Inflammatory macrophage treated with lipopolysaccharide for 4 hours (primary cell): Measurements from ENCODE around the gene NCAM1.
"Not testable (repeated sequence)": the region's sequence is repeated elsewhere in the genome, so short reads cannot be mapped to it uniquely, and the experiment has no call there.

ENCODE experiments used
- DNase-seq: peaks from one replicate; pipeline ENCODE4 v3.0.0-alpha.2; 2020

NCAM1 gene

DNA sequence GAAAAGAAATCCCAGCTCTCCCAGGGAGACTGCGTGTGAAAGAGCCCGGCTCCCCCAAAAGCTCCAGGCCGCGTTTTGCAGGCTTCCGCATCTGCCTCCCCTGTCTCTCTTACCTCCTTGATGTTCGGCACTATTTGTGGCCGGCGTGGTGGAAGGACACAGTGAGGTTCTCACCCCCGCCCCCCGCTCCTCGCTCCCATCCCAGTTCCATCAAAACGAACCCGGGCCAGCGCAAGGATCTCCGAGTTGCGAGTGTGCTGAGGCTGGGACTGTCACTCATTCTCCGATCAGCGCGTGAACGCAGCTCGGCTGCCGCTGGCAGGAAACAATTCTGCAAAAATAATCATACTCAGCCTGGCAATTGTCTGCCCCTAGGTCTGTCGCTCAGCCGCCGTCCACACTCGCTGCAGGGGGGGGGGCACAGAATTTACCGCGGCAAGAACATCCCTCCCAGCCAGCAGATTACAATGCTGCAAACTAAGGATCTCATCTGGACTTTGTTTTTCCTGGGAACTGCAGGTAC lies at the start of gene NCAM1:
Gene NCAM1, plus strand, starts transcription at position 275 of the 523 bp plus-strand sequence.
- peak; percentile 3 for DNase-seq

DNA sequence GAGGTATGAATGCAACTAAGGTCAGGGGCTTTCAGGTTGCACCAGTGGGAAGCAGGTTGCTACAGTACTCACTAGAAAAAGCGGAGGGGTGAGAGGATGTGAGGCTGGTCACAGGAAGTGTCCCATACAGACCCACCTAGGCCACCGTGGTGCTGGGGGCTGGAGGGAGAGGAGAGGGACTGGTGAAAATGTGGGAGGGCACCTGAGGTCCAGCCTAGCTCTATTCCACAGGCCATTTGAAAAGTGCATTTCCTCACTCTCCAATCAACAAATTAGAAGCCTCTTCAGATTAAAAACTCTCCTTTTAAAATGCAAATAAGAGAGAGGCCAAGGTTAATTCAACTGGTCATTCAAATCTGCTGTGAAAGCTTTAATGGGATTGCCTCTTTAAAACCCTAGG lies 38.6 kb upstream of the NCAM1 start:
- no peak for DNase-seq

DNA sequence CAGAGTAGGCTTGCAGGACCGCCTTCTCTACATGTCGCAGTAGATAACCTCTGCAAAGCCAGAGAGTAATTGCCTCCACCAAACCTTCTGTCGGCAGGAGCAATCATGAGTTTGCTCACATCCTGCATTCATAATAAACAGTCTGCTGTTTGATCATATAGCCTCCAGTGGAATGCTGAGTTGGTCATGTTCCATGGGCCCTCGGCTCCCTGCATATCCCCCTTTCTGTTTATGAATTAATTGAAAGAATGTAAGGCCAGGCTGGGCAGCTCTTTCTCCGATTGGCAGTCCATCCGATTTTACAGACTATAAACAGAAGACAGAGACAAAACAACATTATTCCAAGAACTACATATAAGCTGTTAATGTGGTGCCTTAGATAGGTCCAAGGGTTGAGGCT lies 36.4 kb upstream of the NCAM1 start:
- not testable (repeated sequence) for DNase-seq

DNA sequence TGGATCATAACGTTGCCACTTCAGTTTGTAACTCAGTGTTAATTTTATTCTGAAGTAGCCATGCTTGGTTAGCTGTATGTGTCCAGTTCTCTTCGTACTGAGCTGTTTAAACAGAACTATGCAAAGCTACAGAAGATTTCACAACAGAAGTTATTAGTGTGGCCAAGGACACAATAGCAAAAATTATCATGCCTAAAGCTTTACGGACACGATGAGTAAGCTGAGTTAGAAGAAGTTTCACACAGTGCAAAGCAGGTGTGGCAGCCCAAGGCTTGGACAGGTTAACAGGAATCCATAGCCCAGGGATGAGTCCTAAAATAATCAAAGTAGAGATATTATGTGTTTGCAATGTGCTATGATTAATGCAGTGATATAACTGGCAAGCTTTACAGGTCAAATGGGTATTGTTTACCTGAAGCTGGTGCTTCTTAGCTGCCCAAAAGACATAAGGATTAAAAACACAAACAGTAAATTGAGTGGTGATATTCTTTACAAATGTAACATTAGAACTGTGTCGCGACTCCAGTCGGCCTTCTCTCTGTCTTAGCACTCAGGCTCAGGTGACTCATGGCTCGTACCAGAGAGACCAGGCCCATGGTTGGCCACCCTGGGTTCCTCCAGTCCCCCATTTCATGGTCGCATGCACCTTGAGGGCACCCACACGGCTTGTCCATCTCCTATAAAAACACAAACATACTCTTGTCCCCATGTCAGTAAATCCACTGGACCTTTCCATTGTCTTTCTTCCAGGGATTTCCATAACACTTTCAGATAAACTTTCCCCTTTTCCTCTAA lies 35.5 kb upstream of the NCAM1 start:
- DNase-seq, result no peak

DNA sequence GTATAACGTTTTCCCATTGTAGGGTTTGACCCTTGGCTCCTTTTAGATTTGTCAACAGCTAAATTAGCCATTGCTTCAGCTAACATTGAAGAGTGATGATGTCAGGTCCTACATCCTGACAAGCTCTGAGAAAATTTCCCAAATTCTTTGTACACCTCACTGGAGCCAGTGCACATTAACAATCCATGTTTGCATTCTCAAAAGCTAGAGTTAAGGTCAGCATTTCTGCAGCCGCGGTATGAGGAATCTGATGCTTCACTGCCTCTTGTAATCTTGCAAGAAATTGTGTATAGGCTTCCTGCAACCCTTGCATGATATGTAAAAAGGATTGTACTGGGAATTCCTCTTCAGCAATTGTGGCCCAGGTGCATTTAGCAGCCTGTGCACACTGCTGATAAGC lies 33.1 kb upstream of the NCAM1 start:
- no peak for DNase-seq

DNA sequence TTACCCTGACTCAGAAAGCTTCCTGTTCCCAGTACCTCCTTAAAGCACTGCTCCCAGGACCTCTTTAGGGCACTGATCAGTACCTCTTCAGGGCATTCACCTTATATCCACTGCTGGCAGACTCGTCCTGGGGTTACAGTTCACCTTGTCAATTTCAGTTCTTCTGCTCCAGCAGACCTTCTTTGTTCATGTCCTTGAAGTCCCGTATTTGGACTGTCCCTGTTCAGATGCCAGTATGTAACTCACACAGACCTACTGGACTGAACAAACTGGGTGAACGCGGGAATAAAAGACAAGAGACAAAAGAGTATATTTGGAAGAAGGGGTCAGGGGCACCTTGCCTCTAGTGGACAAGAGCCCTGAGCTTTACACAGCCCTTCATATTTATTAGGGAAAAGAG lies 31.8 kb upstream of the NCAM1 start:
- DNase-seq, result no peak

DNA sequence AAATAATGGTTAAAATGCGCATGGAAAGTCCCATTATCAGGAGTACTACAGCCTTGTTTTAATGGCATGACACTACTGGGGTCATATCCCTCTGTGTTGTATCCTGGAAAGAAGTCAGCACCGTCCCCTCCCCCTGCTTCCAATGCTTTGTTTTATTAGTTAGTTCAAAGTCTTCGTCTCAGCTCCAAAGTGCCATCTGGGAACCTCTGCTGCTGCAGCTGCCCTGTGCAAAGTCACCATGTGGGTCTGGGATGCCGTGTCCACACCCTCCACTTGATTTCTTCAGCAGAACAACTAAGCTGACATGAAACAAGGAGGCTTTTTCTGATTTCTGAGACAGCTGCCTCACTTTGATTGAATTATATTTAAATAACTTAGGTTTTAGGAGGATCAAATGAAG lies 29.5 kb upstream of the NCAM1 start:
- DNase-seq, result no peak

DNA sequence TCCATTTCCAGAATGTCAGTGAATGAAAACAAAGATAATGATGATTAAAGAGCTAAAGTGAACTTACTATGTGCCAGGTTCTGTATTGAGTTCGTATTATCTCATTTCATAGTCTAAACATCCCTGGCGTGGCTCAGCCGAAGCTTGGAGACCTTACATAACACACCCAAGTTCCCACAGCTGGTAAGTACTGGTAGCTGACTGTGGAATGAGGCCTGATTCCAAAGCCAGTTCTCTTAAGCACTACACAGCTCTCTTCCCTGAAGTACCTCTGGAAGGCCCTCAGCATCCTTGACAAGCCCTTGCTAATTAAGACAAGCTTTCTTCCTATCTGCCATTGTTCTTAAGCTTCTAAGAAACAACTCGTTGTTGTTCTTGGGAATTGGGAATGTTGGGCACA lies 28.6 kb upstream of the NCAM1 start:
- DNase-seq, result no peak

DNA sequence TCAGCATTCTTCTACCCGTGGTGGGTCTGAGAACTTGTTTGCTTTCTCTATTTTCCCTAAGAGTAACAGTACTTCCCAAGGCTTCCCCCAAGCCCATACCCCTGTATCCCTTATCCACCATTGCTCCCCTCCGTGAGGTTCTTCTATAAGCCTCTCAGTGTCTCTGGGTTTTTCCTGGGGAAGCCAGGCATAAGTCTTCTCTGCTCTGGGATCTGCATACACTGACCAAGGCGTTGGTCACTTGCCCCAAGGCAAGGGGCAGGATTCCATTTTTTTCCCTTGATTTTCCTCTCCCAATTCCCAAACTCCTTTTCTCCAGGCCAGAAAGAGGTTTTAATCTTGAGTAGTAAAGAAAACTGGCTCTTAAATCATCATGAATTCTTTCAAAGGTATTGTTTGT lies 27.2 kb upstream of the NCAM1 start:
- DNase-seq, result no peak

DNA sequence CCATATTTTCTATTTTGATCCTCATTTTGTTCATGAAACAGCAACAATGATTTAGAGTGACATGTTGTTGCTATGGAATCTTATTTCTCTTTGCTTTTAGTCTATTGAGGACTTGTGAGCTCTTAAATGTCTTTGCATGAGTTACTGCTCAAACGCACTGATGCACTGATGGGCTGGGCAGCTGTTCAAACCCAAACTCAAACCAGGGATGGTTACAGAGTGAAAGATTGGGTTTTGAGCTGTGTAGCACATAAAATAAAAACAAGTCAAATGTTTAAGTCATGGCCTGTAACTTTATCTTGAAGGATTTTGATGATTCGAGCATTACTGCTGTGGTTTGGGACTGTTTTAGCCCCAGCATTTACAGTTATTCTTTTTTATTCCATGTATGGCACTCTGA lies 20.1 kb upstream of the NCAM1 start:
- no peak for DNase-seq

DNA sequence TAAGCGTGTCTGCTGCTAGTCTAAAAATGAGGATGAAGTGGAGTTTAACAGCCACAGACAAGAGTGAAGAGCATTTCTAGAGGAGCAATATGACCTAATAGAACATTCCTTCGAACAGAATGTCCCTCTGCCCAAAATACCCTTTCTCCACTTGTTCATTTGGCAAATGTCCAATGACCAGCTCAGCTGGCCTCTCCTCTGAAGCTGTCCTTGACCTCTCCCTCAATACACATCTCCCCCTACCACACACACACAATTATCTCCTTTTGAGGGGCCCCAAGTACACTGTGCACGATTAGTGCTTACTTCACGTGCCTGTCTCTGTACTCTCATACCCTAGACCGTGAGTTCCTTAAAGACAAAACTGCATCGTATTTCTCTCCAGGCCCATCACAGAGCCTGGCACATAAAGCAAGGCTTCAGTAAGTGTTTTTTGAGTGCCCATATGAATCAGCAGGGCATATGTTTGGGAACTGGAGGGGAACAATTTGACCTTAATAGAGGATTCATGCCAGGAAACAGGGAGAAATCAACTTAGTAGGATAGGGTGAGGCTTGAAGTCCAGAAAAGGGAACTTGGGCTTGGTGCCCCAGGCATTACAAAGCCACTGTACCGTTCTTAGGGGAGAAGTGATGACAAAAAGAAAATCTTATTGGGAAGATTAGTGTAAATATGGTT lies 18.1 kb upstream of the NCAM1 start:
- DNase-seq, result no peak

DNA sequence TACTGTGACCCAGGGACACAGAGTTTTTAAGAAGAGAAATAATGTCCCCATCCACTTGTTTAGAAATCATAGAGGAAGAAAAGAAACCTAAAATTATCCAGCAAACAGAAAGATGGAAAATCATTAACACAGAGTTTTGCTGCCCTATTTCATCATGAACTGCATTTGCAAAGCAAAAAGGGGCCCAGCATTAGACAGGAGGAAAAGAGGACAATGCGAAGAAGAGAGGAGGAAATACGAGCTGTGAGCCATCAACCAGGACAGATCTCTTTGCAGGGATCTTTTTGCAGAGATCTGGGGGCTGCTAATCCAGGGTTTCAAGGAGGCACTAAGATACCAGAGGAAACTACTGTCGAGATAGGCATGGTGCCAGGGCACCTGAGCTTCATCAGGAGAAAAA lies 14.4 kb upstream of the NCAM1 start:
- DNase-seq, result no peak

DNA sequence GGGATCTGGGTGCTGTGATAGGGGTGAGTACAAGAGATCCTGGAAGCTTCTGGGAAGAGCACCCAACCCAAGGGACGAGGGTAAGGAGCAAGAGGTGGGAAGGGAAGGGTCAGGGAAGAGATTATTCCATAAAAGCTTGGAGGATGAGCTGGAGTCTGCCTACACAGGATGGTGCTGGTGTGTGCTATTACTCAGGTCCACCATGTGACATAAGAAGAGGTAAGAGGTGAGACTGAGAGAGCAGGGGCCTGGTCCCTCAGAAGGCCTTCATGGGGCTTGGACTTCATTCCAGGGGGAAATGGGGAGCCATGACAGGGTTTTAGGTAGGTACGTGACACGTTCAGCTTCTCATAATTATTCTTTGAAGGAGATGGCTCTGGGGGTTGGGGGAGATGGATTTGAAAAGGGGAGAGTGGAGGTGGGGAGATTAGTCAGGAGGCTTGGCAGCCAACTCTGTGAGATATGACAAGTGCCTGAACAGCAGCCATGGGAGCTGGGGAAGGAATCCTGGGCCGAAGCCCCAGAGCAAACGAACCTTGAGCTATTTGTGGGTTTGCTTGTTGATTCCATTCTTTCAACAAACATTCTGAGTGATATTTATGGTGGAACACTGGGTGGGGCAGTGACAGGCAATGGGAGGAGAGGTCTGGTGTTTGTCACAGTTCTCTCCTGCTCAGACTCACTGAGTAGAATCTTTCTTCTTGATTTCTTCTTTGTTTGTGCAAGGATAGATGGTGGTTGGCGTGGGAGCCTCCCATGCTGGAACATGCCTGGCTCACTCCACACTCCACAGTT lies 11.2 kb upstream of the NCAM1 start:
- DNase-seq, result no peak

DNA sequence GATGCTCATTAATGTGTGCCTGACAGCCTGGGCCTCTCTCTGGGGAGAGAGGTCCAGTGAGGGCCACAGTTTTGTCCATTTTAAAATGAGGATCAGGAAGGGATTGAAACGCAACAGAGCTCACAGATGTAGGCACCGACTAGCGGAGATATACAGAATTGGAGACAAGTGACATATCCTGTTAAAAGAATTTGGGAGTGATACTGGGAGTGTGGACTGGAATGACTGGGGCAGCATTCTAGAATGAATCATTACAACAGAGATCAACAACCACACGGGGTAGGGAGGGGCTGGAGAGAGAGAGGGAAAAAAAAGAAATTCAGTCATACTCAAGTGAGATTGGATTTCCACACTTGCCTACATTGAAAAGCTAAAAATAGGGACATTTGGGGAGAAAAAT lies 2.5 kb upstream of the NCAM1 start:
- no peak for DNase-seq

DNA sequence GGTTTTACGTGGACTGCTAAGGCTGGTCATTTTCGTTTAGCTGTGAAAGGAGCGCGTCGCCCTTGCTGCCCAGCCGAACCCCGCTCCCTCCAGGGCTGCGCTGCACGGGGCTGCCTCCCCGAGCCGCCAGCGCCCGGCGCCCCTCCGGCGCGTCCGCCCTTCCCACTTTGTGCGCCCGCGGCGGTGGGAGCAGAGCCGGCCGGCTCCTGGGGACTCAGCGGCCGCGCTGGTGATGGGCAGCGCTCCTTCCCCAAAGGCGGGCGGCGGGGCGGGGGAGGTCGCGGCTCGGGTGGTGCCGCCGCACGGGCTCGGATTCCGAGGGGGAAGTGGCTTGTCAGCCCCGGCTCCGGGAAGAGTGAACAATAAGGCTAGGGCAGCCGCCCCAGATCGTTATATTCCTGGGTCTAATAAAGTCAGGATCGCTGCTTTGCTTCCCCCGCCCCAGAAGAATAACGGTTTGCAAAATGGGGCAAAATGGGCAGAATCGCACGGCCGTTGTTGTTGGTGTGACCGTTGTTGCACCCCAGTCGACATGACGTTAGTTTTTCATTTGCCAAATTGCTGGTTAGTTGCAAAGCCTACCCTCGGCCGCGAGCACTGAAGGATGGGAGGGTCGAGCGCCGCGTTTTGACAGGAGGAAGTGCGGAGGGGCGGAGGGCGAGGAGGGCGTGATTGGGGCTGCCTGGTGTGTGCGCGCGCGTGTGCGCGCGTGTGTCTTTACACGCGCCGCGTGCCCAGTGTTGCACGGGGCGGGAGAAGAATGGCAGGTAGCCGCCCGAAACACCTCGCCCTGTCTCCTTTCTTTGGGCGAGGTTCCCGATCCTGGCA lies 745 bp downstream of the NCAM1 start:
- DNase-seq, result peak; percentile 3

DNA sequence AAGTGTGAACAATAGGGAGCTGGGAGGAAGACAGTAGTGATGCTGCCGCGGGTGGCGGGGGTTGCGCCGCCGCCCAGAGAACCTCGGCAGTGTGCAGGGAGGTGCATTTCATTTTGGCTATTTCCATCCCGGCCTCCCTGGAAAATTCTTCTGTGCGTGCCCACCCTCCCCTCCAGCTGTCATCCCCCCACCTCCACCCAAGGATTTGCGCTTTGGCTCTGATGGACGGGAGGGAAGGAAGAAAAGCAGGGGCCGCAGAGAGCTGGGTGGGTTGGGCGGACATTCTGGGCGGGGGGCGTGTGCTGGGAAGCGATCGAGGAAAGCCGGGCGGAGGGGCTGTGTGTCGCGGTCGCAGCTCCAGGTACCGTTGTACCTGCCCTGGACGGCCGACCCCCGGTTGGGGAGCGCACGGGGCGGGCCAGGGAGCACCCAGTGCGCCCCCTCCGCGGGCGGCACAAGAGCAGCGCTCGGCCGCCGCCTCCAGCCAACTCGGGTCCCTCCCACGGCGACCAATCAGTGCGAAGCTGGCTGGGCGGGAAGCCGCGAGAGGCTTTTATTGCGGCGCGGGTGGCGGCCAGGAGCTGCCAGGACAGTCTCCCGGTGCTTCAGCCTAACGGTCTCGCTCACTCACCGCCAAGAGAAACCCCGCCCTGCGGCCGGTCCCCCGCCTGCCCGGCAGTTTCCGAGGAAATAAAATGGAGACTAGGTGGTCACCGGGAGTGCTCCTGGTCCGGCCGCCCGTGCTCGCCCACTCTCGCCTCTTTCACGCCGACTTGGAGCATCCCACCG lies 1.6 kb downstream of the NCAM1 start:
- peak; percentile 6 for DNase-seq

DNA sequence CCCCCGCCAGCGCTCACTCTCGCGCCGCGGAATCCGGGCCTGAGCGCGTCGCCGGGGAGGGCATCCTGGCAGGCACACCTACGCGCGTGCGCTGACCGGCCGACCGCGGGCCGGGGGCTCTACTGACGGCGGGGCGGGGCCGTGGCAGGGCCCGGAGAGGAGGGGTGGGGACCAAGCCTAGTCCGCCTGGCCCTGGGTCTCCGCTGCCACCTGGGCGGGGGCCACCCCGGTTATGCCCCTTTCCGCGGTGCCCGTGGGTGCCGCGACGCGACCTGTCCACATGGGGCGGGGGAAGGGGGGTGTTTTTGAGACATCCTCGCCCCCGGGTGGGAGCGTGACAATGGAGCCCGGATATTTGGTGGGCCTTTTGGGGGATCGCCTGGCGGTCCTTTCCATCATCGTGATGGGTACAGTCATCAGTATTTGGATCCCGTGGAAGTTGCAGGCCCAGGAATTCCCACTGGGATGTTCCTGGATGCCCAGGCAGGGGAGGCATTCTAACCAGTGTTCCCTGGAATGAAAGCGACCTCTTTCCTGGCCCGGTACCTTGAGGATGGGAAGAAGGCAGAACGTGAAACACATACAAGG lies 2.2 kb downstream of the NCAM1 start:
- DNase-seq, result no peak

DNA sequence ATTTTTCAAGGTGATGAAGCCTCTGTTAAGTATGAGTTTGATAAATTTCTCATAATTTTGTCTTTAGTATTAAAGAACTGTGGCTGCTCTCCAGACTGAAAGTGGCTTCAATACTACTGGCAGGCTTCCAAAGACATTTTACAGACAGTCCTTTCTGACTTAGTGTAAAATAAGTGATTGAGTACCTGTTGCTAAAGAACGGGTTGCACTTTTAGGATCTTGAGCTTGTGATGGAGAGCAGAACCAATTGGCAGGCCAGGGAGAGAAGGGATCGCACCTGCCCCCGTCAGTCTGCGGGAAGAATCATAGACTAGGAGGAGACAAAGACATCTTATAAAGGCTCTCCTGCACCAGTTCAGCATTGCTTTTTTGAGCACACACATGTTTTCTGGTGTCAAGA lies 4.4 kb downstream of the NCAM1 start:
- no peak for DNase-seq

DNA sequence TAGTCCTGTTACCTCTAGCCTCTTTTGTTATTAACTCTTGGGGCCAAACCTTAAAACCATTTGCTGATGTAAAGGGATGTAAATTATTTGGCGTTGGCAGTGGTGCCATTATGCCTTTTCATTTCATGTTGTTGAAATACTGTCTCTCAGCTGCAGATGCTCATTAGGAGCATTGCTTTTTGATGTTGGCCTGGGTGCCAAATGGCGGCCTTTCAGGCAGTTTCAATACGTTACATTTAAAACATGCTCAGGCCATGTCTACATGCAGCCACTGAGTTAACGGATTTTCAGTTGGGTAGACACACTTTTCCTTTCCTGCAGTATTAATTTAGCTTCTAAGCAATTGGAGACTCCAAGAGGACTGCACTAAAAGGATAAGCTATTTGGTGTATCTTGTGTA lies 5.3 kb downstream of the NCAM1 start:
- DNase-seq, result no peak

DNA sequence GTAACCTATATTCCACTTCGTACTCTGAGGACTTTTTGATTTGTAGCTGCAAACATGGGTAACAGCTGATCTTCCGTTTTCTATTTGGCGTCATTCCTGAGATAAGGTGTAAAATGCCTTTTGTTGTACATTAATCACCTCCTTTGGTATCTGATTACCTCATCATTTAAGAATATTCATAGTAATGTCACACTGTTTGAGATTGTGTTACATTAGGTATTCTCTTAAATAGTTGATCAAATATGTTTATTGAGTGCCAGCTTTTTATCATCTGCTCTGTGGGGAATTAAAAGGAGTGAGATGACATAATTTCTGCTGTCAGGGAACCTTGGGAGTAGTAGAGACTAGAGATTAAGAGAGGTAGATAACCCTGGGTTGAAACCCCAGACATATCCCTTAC lies 5.9 kb downstream of the NCAM1 start:
- no peak for DNase-seq

DNA sequence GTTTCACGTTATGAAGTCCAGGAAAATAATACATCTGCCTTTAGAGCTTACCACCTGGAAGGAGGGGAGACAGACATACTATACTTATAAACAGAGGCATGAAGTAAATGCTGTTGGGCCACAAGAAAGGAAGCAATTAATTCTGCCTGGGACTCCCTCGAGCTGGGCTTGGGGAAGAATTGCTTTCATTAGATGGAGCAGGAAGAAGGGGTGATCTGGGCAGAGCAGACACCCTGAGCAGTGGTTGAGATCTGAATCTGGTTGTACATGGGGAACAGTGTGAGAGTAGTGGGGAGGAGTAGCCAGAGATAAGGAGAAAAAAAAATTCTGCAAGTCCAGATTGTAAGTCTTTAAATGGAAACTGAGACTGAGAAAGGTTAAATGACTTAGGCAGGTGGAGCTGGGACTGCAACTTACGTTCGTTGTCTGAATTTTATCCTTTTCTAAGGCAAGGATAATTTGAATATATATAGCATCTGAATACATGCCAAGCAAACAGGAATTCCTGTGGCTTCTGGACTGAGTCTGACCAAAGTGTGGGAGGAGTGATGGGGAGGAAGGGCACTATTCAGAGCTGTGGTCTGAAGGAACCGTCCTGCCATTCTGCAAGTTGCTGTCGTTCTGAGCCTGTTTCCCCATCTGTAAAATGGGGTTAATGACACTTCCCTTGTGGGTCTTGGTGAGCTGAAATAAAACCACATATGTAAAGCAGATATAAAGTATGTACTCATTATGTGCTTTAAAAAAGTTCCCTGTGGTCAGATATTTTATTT lies 7.9 kb downstream of the NCAM1 start:
- peak; percentile 10 for DNase-seq
